Astrocyte (in vitro differentiated cells and primary cell): Measurements from ENCODE around the gene SLC12A2. TPM values are rescaled to one million over a fixed set of nuclear protein-coding genes. Genes with fewer than 3 reads are reported as not detected.

Experiments
- DNase-seq: peaks from one replicate; pipeline ENCODE4 v3.0.0-alpha.2; 2010; ENCODE audit warnings: low read depth
- FAIRE-seq: peaks from 2 replicates; lab custom pipeline; 2011; peaks lifted over from hg19 to GRCh38; lab: Jason Lieb, UNC
- H2AFZ ChIP-seq: 2 replicates; pipeline ENCODE4 v1.6.0; 2012; ENCODE audit warnings: low read depth, low read length, inconsistent platforms
- H3K27ac ChIP-seq: 2 replicates; pipeline ENCODE4 v1.5.1; 2011; ENCODE audit warnings: low read depth, low read length, inconsistent platforms
- H3K27me3 ChIP-seq: 2 replicates; pipeline ENCODE4 v1.6.0; 2011; ENCODE audit warnings: low read length, inconsistent platforms; ENCODE audit not compliant: insufficient read depth
- H3K36me3 ChIP-seq: 2 replicates; pipeline ENCODE4 v1.5.1; 2011; ENCODE audit warnings: low read length, inconsistent platforms; ENCODE audit not compliant: insufficient read depth
- H3K4me1 ChIP-seq: 2 replicates; pipeline ENCODE4 v1.5.1; 2011; ENCODE audit warnings: low read length, inconsistent platforms; ENCODE audit not compliant: insufficient read depth
- H3K4me2 ChIP-seq: 2 replicates; pipeline ENCODE4 v1.6.0; 2012; ENCODE audit warnings: low read length, inconsistent platforms
- H3K4me3 ChIP-seq: 2 replicates; pipeline ENCODE4 v1.5.1; 2011; ENCODE audit warnings: low read depth, mild to moderate bottlenecking, low read length, inconsistent platforms; ENCODE audit not compliant: insufficient read depth
- H3K79me2 ChIP-seq: 2 replicates; pipeline ENCODE4 v1.6.0; 2012; ENCODE audit warnings: mild to moderate bottlenecking, low read length, inconsistent platforms; ENCODE audit not compliant: insufficient read depth
- H3K9ac ChIP-seq: 2 replicates; pipeline ENCODE4 v1.6.0; 2012; ENCODE audit warnings: mild to moderate bottlenecking, low read length, inconsistent platforms
- H3K9me3 ChIP-seq: 2 replicates; pipeline ENCODE4 v1.5.1; 2012; ENCODE audit warnings: low read depth, mild to moderate bottlenecking, low read length, inconsistent platforms; ENCODE audit not compliant: insufficient read depth
- H4K20me1 ChIP-seq: 2 replicates; pipeline ENCODE4 v1.6.0; 2012; ENCODE audit warnings: low read length, inconsistent platforms; ENCODE audit not compliant: insufficient read depth
- H3K27ac Mint-ChIP-seq: one replicate; pipeline ENCODE4 v1.8.0; 2021; ENCODE audit warnings: mild to moderate bottlenecking, mixed read lengths; ENCODE audit not compliant: unreplicated experiment
- H3K27me3 Mint-ChIP-seq: one replicate; pipeline ENCODE4 v1.8.0; 2021; ENCODE audit warnings: low read depth, mixed read lengths; ENCODE audit not compliant: unreplicated experiment
- H3K36me3 Mint-ChIP-seq: one replicate; pipeline ENCODE4 v1.8.0; 2021; ENCODE audit warnings: low read depth, mixed read lengths; ENCODE audit not compliant: unreplicated experiment
- H3K4me1 Mint-ChIP-seq: one replicate; pipeline ENCODE4 v1.8.0; 2021; ENCODE audit warnings: low read depth, mixed read lengths; ENCODE audit not compliant: unreplicated experiment
- H3K4me3 Mint-ChIP-seq: one replicate; pipeline ENCODE4 v1.8.0; 2021; ENCODE audit warnings: mild to moderate bottlenecking, moderate library complexity, mixed read lengths; ENCODE audit not compliant: unreplicated experiment
- H3K9me3 Mint-ChIP-seq: one replicate; pipeline ENCODE4 v1.8.0; 2021; ENCODE audit warnings: mild to moderate bottlenecking, mixed read lengths; ENCODE audit not compliant: unreplicated experiment
- EZH2 ChIP-seq: IDR thresholded peaks from 2 replicates; pipeline ENCODE4 v1.6.1; 2012; ENCODE audit warnings: mild to moderate bottlenecking, low read length, inconsistent platforms; ENCODE audit not compliant: insufficient read depth
- total RNA-seq: library from RNA; stranded (reverse); gene quantifications from 2 replicates; pipeline ENCODE4 v1.2.1, GENCODE V29; 2021
- TF ChIP-seq, protein P1 (sequence below): IDR thresholded peaks from 2 replicates; pipeline ENCODE4 v1.5.1; 2011; ENCODE audit warnings: low read depth, mild to moderate bottlenecking, inconsistent platforms, low read length, moderate library complexity; ENCODE audit not compliant: insufficient read depth

SLC12A2 gene
- total RNA-seq, 1 donor from 2014 or later, result 20.3 TPM

DNA sequence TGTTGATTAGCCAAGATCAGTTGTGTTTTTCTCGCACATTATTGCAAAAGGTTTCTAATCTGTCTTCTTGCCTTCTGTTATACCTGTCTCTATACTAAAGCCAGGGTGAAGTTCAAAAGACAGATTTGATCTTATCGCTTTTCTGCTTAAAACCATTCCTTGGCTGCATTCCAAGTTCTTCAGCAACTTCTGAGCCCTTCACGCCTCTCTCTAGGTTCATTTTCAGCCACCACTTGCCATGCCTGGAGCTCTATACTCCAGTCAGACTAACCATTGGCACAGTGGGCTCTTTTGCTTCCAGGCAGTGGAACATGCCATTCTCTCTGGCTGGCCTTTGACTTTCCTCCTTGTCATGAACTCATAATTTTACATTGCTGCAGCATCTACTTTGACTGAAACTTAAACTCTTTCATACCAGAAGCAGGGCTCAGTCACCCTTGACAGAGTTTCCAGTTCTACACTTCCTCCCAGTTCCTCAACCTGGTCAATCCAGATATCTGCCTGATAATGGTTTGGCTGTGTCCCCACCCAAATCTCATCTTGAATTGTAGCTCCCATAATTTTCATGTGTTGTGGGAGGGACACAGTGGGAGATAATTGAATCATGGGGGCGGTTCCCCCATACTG, 114.4 kb downstream of the SLC12A2 start:
- no peak overlapping the region for H3K4me3 ChIP-seq
- H2AFZ ChIP-seq, result no peak overlapping the region
- H3K27ac Mint-ChIP-seq, result peak overlapping the region; percentile 68
- peaks cover 16% of the 10 kb centered on the region for H3K4me1 Mint-ChIP-seq
- DNase-seq (no peak), FAIRE-seq (no peak)
- H3K9me3 Mint-ChIP-seq, result peaks cover 5% of the 10 kb centered on the region
- H3K79me2 ChIP-seq, result no peaks in the 10 kb centered on the region
- peaks cover 12% of the 10 kb centered on the region for H3K4me1 ChIP-seq
- H3K36me3 Mint-ChIP-seq, result peaks cover 7% of the 10 kb centered on the region
- H3K9me3 ChIP-seq, result no peaks in the 10 kb centered on the region
- no peaks in the 10 kb centered on the region for H3K36me3 ChIP-seq
- H3K27me3 Mint-ChIP-seq, result peaks cover 7% of the 10 kb centered on the region
- TF ChIP-seq, protein P1, sequence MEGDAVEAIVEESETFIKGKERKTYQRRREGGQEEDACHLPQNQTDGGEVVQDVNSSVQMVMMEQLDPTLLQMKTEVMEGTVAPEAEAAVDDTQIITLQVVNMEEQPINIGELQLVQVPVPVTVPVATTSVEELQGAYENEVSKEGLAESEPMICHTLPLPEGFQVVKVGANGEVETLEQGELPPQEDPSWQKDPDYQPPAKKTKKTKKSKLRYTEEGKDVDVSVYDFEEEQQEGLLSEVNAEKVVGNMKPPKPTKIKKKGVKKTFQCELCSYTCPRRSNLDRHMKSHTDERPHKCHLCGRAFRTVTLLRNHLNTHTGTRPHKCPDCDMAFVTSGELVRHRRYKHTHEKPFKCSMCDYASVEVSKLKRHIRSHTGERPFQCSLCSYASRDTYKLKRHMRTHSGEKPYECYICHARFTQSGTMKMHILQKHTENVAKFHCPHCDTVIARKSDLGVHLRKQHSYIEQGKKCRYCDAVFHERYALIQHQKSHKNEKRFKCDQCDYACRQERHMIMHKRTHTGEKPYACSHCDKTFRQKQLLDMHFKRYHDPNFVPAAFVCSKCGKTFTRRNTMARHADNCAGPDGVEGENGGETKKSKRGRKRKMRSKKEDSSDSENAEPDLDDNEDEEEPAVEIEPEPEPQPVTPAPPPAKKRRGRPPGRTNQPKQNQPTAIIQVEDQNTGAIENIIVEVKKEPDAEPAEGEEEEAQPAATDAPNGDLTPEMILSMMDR, result no peak
- TF ChIP-seq EZH2, result no peak
- H3K27ac ChIP-seq, result no peak overlapping the region
- no peak overlapping the region for H3K9ac ChIP-seq
- no peak overlapping the region for H3K4me3 Mint-ChIP-seq
- H4K20me1 ChIP-seq, result no peaks in the 10 kb centered on the region
- no peaks in the 10 kb centered on the region for H3K27me3 ChIP-seq
- H3K4me2 ChIP-seq, result no peak overlapping the region

DNA sequence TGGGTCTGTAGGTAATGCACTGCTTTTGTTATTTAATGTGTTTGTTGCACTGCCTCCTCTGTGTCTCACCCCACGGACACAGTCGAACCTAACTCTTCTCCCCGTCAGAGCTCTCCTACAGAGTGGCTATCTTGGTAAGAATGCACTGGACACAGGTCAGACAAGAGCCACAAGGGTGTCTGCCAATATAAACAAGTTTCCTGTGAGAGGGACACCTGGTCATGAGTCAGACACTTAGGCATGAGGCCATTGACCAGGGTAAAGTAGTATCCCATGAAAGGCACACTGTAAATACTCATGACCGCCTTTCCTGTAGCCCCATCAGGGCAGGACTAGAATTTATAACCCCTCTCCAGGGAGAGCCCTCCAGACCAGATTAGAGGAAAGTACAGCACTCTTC, 115.5 kb downstream of the SLC12A2 start:
- Histone ChIP-seq H3K9ac (no peak overlapping the region), H4K20me1 (no peaks in the 10 kb centered on the region), H3K27ac (no peak overlapping the region), H3K4me3 (no peak overlapping the region), H3K4me1 (peaks cover 12% of the 10 kb centered on the region), H3K79me2 (no peaks in the 10 kb centered on the region), H2AFZ (no peak overlapping the region), H3K4me2 (peak overlapping the region; percentile 62), H3K9me3 (no peaks in the 10 kb centered on the region), H3K36me3 (no peaks in the 10 kb centered on the region), H3K27me3 (no peaks in the 10 kb centered on the region)
- Mint-ChIP-seq H3K27ac (peak overlapping the region; percentile 77), H3K9me3 (peaks cover 5% of the 10 kb centered on the region), H3K4me1 (peaks cover 20% of the 10 kb centered on the region), H3K27me3 (peaks cover 7% of the 10 kb centered on the region), H3K4me3 (no peak overlapping the region), H3K36me3 (peaks cover 7% of the 10 kb centered on the region)
- DNase-seq, result peak; percentile 87
- TF ChIP-seq EZH2, result no peak
- TF ChIP-seq, protein P1, result no peak
- FAIRE-seq, result no peak

DNA sequence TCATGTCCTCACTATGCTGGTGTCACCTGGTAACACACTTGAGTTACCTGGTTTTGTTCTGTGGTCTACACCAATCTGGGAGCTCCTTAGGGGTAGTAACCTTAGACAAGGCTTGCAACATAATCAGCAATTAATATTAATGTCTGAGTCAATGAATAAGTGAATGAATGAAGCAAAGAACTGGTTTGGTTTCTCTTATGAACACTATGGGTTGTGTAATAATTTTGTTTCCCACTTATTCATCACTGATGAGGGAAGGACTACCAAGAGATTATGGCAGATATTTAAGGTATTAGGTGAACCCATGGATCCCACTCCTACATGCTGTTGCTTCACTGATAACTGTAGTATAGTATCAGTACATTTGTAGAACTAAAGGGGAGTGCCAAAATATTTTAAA, 116.0 kb downstream of the SLC12A2 start:
- TF ChIP-seq, protein P1, result no peak
- no peak for TF ChIP-seq EZH2
- H3K36me3 ChIP-seq, result no peaks in the 10 kb centered on the region
- H3K79me2 ChIP-seq, result no peaks in the 10 kb centered on the region
- no peak overlapping the region for H3K27ac Mint-ChIP-seq
- FAIRE-seq, result no peak
- H3K27me3 ChIP-seq, result no peaks in the 10 kb centered on the region
- H3K27ac ChIP-seq, result no peak overlapping the region
- no peak overlapping the region for H3K4me3 Mint-ChIP-seq
- no peaks in the 10 kb centered on the region for H4K20me1 ChIP-seq
- peaks cover 7% of the 10 kb centered on the region for H3K27me3 Mint-ChIP-seq
- H3K4me3 ChIP-seq, result no peak overlapping the region
- H3K4me1 ChIP-seq, result peaks cover 12% of the 10 kb centered on the region
- no peak for DNase-seq
- no peak overlapping the region for H3K9ac ChIP-seq
- no peak overlapping the region for H2AFZ ChIP-seq
- H3K36me3 Mint-ChIP-seq, result peaks cover 7% of the 10 kb centered on the region
- peaks cover 5% of the 10 kb centered on the region for H3K9me3 Mint-ChIP-seq
- H3K4me2 ChIP-seq, result peak overlapping the region; percentile 62
- H3K4me1 Mint-ChIP-seq, result peaks cover 20% of the 10 kb centered on the region
- H3K9me3 ChIP-seq, result no peaks in the 10 kb centered on the region
